WTC11 (cell line): ENCODE measurements around the gene ZBTB48. TPM values are rescaled to one million over a fixed set of nuclear protein-coding genes. Genes with fewer than 3 reads are reported as not detected.

Experiments
- ATAC-seq: fragments of 200-7000 bp; cut with Tn5 transposase; 2 replicates; pipeline ENCODE4 v1.10.0; 2021; ENCODE audit warnings: mild to moderate bottlenecking, moderate library complexity
- CTCF ChIA-PET: fragments of 300-600 bp; sonication (Branson Sonifier 250); formaldehyde crosslinking; loops from one replicate; lab custom pipeline; 2021; ENCODE audit warnings: antibody characterized with exemption; lab: Charles Lee
- POLR2A ChIA-PET: fragments of 350-600 bp; sonication (Branson Sonifier 250); formaldehyde crosslinking; loops from one replicate; lab custom pipeline; 2021; ENCODE audit warnings: antibody characterized with exemption; lab: Charles Lee
- DNase-seq: peaks from one replicate; pipeline ENCODE4 v3.0.0; 2021; ENCODE audit warnings: low spot score
- H3K27ac Mint-ChIP-seq: 2 replicates; pipeline ENCODE4 v1.8.0; 2021; ENCODE audit warnings: mixed read lengths
- H3K27me3 Mint-ChIP-seq: 2 replicates; pipeline ENCODE4 v1.8.0; 2021; ENCODE audit warnings: low read depth, mild to moderate bottlenecking, moderate library complexity, mixed read lengths
- H3K36me3 Mint-ChIP-seq: 2 replicates; pipeline ENCODE4 v1.8.0; 2021; ENCODE audit warnings: mixed read lengths
- H3K4me1 Mint-ChIP-seq: 2 replicates; pipeline ENCODE4 v1.8.0; 2022; ENCODE audit warnings: mixed read lengths
- H3K4me3 Mint-ChIP-seq: 2 replicates; pipeline ENCODE4 v1.8.0; 2021; ENCODE audit warnings: mild to moderate bottlenecking, moderate library complexity, mixed read lengths
- H3K9me3 Mint-ChIP-seq: 2 replicates; pipeline ENCODE4 v1.8.0; 2021; ENCODE audit warnings: mixed read lengths
- ATF1 ChIP-seq: sonication (generic); formaldehyde crosslinking; IDR thresholded peaks from 2 replicates; pipeline ENCODE4 v1.8.1; 2023; ENCODE audit warnings: mild to moderate bottlenecking, moderate library complexity, missing genetic modification reagents
- ELF4 ChIP-seq: sonication (generic); formaldehyde crosslinking; IDR thresholded peaks from 2 replicates; pipeline ENCODE4 v1.8.1; 2022; ENCODE audit warnings: low read depth, mild to moderate bottlenecking, moderate library complexity, missing genetic modification reagents
- EMX1 ChIP-seq: fragments of 250-450 bp; sonication (Bioruptor Pico); IDR thresholded peaks from 2 replicates; pipeline ENCODE4 v1.8.0; 2021; ENCODE audit warnings: mild to moderate bottlenecking
- ESRRA ChIP-seq: sonication (generic); formaldehyde crosslinking; IDR thresholded peaks from 2 replicates; pipeline ENCODE4 v1.8.1; 2022; ENCODE audit warnings: mild to moderate bottlenecking, missing genetic modification reagents, borderline replicate concordance
- FOXJ3 ChIP-seq: sonication (generic); formaldehyde crosslinking; IDR thresholded peaks from 2 replicates; pipeline ENCODE4 v1.9.0; 2021; ENCODE audit warnings: missing genetic modification reagents, mild to moderate bottlenecking, borderline replicate concordance
- FOXK1 ChIP-seq: sonication (generic); formaldehyde crosslinking; IDR thresholded peaks from 2 replicates; pipeline ENCODE4 v1.8.0; 2022; ENCODE audit warnings: mild to moderate bottlenecking, moderate library complexity, missing genetic modification reagents
- FOXP1 ChIP-seq: sonication (generic); formaldehyde crosslinking; IDR thresholded peaks from 2 replicates; pipeline ENCODE4 v1.8.0; 2022; ENCODE audit warnings: missing genetic modification reagents, mild to moderate bottlenecking, moderate library complexity, borderline replicate concordance
- HMGXB4 ChIP-seq: sonication (generic); formaldehyde crosslinking; IDR thresholded peaks from 2 replicates; pipeline ENCODE4 v1.8.1; 2023; ENCODE audit warnings: mild to moderate bottlenecking, moderate library complexity, missing genetic modification reagents
- JUN ChIP-seq: sonication (generic); formaldehyde crosslinking; IDR thresholded peaks from 2 replicates; pipeline ENCODE4 v1.8.0; 2023; ENCODE audit warnings: mild to moderate bottlenecking, missing genetic modification reagents
- KAT7 ChIP-seq: sonication (generic); formaldehyde crosslinking; IDR thresholded peaks from 2 replicates; pipeline ENCODE4 v1.8.1; 2023; ENCODE audit warnings: missing genetic modification reagents, mild to moderate bottlenecking, borderline replicate concordance
- NFE2L1 ChIP-seq: sonication (generic); formaldehyde crosslinking; IDR thresholded peaks from 2 replicates; pipeline ENCODE4 v1.8.1; 2023; ENCODE audit warnings: missing genetic modification reagents
- NR2C2 ChIP-seq: sonication (generic); formaldehyde crosslinking; IDR thresholded peaks from 2 replicates; pipeline ENCODE4 v1.8.0; 2022; ENCODE audit warnings: mild to moderate bottlenecking, missing genetic modification reagents
- RELA ChIP-seq: sonication (generic); formaldehyde crosslinking; IDR thresholded peaks from 2 replicates; pipeline ENCODE4 v1.8.1; 2022; ENCODE audit warnings: missing genetic modification reagents, mild to moderate bottlenecking, borderline replicate concordance
- SP1 ChIP-seq: sonication (generic); formaldehyde crosslinking; conservative IDR thresholded peaks from 2 replicates; pipeline ENCODE4 v1.8.1; 2022; ENCODE audit warnings: missing genetic modification reagents
- TCF7 ChIP-seq: sonication (generic); formaldehyde crosslinking; IDR thresholded peaks from 2 replicates; pipeline ENCODE4 v1.8.0; 2022; ENCODE audit warnings: mild to moderate bottlenecking, low read depth, missing genetic modification reagents, moderate library complexity
- TEAD1 ChIP-seq: sonication (generic); formaldehyde crosslinking; IDR thresholded peaks from 2 replicates; pipeline ENCODE4 v1.8.0; 2022; ENCODE audit warnings: mild to moderate bottlenecking, missing genetic modification reagents
- TEAD4 ChIP-seq: sonication (generic); formaldehyde crosslinking; IDR thresholded peaks from 2 replicates; pipeline ENCODE4 v1.8.0; 2022; ENCODE audit warnings: mild to moderate bottlenecking, missing genetic modification reagents
- TP53 ChIP-seq: sonication (generic); formaldehyde crosslinking; IDR thresholded peaks from 2 replicates; pipeline ENCODE4 v1.8.1; 2023; ENCODE audit warnings: mild to moderate bottlenecking, missing genetic modification reagents
- ZBTB43 ChIP-seq: sonication (generic); formaldehyde crosslinking; IDR thresholded peaks from 2 replicates; pipeline ENCODE4 v1.8.1; 2023; ENCODE audit warnings: mild to moderate bottlenecking, missing genetic modification reagents
- ZNF121 ChIP-seq: sonication (generic); formaldehyde crosslinking; IDR thresholded peaks from 2 replicates; pipeline ENCODE4 v1.8.0; 2023; ENCODE audit warnings: missing genetic modification reagents
- ZNF219 ChIP-seq: sonication (generic); formaldehyde crosslinking; IDR thresholded peaks from 2 replicates; pipeline ENCODE4 v1.8.0; 2023; ENCODE audit warnings: missing genetic modification reagents, mild to moderate bottlenecking, borderline replicate concordance
- ZNF281 ChIP-seq: sonication (generic); formaldehyde crosslinking; IDR thresholded peaks from 2 replicates; pipeline ENCODE4 v1.8.0; 2023; ENCODE audit warnings: mild to moderate bottlenecking, missing genetic modification reagents
- ZNF396 ChIP-seq: fragments of 250-450 bp; sonication (Bioruptor Pico); IDR thresholded peaks from 2 replicates; pipeline ENCODE4 v1.8.0; 2021; ENCODE audit warnings: mild to moderate bottlenecking, moderate library complexity, borderline replicate concordance
- ZNF416 ChIP-seq: fragments of 250-450 bp; sonication (Bioruptor Pico); IDR thresholded peaks from 2 replicates; pipeline ENCODE4 v1.9.0; 2021; ENCODE audit warnings: mild to moderate bottlenecking, inconsistent platforms
- ZNF423 ChIP-seq: fragments of 250-450 bp; sonication (Bioruptor Pico); IDR thresholded peaks from 2 replicates; pipeline ENCODE4 v2.1.2; 2022; ENCODE audit warnings: mild to moderate bottlenecking, moderate library complexity
- total RNA-seq: library from RNA; stranded (reverse); gene quantifications from 3 replicates; pipeline ENCODE4 v1.2.3, GENCODE V29; 2021
- TF ChIP-seq, protein P1 (sequence below): sonication (generic); formaldehyde crosslinking; IDR thresholded peaks from 2 replicates; pipeline ENCODE4 v1.8.1; 2022; ENCODE audit warnings: mild to moderate bottlenecking, moderate library complexity, missing genetic modification reagents
- TF ChIP-seq, protein P2 (sequence below): sonication (generic); formaldehyde crosslinking; IDR thresholded peaks from 2 replicates; pipeline ENCODE4 v1.8.0; 2022; ENCODE audit warnings: mild to moderate bottlenecking, missing genetic modification reagents
- TF ChIP-seq, protein P3 (sequence below): sonication (generic); formaldehyde crosslinking; IDR thresholded peaks from 2 replicates; pipeline ENCODE4 v1.8.0; 2022; ENCODE audit warnings: mild to moderate bottlenecking, missing genetic modification reagents

Gene ZBTB48
- total RNA-seq, 1 experiment from 2014 or later, result 29.1 TPM

DNA sequence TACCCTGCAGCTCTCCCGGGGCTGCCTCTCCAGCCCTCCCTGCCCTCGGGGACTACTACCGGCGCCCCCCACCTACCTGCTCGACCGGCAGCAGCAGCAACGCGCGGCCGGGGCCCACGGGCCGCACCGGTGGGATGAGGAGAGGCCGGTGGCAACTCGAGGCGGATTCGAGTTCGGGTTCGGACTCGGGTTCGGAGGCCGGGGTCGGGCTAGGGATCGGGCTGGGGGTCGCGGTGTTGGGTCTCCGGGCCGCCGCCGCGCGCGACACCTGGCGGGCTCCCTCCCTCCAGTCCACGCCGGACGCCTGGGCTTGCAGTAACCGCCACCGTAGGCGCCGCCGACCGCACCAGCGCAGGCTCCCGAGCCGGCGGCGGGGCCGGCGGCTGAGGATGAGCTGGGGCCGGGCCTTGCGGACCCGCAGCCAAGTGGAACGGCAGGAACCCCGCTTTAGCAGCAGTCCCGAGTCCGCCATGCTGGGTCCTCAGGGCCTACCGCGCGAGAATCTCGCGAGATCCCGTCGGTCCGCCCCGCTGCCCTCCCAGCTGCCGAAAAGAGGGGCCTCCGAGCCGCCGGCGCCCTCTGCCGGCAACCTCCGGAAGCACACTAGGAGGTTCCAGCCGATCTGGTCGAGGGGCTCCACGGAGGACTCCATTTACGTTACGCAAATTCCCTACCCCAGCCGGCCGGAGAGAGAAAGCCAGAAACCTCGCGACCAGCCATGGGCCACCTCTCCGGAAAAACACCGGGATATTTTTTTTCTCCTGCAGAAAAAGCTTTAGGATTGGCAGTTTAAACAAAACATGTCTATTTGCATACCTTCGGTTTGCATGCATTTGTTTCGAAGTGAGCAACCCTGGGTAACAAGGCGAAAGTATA is 25.5 kb upstream of the ZBTB48 start, which contains the start of gene NOL9:
NOL9 (minus strand) TSS at position 483 of the 876 bp plus-strand sequence; CDS start at position 472, 11 bp downstream.
- no peak within 1 kb of the TSS for H3K27ac Mint-ChIP-seq
- peaks cover 9% of the 10 kb centered on the region for H3K36me3 Mint-ChIP-seq
- ATAC-seq, result peak; percentile 93
- H3K4me1 Mint-ChIP-seq, result peaks cover 12% of the 10 kb centered on the region
- DNase-seq, result peak; percentile 97
- H3K4me3 Mint-ChIP-seq, result peak within 1 kb of the TSS; percentile 84
- no peaks in the 10 kb centered on the region for H3K9me3 Mint-ChIP-seq
- POLR2A ChIA-PET, result interaction anchor here (0.9 kb wide), 1 partner anchor 25 kb away, joined by 3 read pairs; the partner anchor contains the start of gene ZBTB48
- CTCF ChIA-PET, result interaction anchor here (0.8 to 3.8 kb wide), 27 partner anchors 12 to 516 kb away, joined by 3 to 21 read pairs (median 4); partner anchors contain the start of genes ACOT7, DNAJC11, KLHL21 and THAP3
- no peaks in the 10 kb centered on the region; the same call in 1 of the 2 replicates for H3K27me3 Mint-ChIP-seq
- TF ChIP-seq ATF1 (CRISPR knock-in tag) (0 out of 2 replicates have a peak, but pooled peaks have one; percentile 18), EMX1 (CRISPR knock-in tag) (no peak), SP1 (CRISPR knock-in tag) (peak; percentile 72; the same call in 1 of the 2 replicates), ESRRA (peak; percentile 83), TEAD1 (CRISPR knock-in tag) (peak; percentile 75; the same call in 1 of the 2 replicates), TEAD4 (CRISPR knock-in tag) (0 out of 2 replicates have a peak, but pooled peaks have one; percentile 18), ZNF281 (CRISPR knock-in tag) (0 out of 2 replicates have a peak, but pooled peaks have one; percentile 43), ZBTB43 (CRISPR knock-in tag) (no peak), NFE2L1 (no peak), TCF7 (CRISPR knock-in tag) (no peak), JUN (CRISPR knock-in tag) (0 out of 2 replicates have a peak, but pooled peaks have one; percentile 52), KAT7 (CRISPR knock-in tag) (peak; percentile 80; the same call in 1 of the 2 replicates), ZNF396 (no peak), TP53 (CRISPR knock-in tag) (no peak), FOXJ3 (CRISPR knock-in tag) (no peak), NR2C2 (CRISPR knock-in tag) (no peak), FOXK1 (CRISPR knock-in tag) (no peak), HMGXB4 (CRISPR knock-in tag) (peak; percentile 94), ZNF423 (no peak), ZNF121 (CRISPR knock-in tag) (no peak), RELA (CRISPR knock-in tag) (0 out of 2 replicates have a peak, but pooled peaks have one; percentile 42), FOXP1 (CRISPR knock-in tag) (peak; percentile 47; the same call in 1 of the 2 replicates), ZNF416 (no peak), ELF4 (0 out of 2 replicates have a peak, but pooled peaks have one; percentile 44), ZNF219 (CRISPR knock-in tag) (peak; percentile 8; the same call in 1 of the 2 replicates)
- TF ChIP-seq, protein P1, sequence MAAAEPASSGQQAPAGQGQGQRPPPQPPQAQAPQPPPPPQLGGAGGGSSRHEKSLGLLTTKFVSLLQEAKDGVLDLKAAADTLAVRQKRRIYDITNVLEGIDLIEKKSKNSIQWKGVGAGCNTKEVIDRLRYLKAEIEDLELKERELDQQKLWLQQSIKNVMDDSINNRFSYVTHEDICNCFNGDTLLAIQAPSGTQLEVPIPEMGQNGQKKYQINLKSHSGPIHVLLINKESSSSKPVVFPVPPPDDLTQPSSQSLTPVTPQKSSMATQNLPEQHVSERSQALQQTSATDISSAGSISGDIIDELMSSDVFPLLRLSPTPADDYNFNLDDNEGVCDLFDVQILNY (CRISPR knock-in tag), result peak; percentile 59; the same call in 1 of the 2 replicates
- TF ChIP-seq, protein P2, sequence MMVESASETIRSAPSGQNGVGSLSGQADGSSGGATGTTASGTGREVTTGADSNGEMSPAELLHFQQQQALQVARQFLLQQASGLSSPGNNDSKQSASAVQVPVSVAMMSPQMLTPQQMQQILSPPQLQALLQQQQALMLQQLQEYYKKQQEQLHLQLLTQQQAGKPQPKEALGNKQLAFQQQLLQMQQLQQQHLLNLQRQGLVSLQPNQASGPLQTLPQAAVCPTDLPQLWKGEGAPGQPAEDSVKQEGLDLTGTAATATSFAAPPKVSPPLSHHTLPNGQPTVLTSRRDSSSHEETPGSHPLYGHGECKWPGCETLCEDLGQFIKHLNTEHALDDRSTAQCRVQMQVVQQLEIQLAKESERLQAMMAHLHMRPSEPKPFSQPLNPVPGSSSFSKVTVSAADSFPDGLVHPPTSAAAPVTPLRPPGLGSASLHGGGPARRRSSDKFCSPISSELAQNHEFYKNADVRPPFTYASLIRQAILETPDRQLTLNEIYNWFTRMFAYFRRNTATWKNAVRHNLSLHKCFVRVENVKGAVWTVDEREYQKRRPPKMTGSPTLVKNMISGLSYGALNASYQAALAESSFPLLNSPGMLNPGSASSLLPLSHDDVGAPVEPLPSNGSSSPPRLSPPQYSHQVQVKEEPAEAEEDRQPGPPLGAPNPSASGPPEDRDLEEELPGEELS (CRISPR knock-in tag), result no peak
- TF ChIP-seq, protein P3, sequence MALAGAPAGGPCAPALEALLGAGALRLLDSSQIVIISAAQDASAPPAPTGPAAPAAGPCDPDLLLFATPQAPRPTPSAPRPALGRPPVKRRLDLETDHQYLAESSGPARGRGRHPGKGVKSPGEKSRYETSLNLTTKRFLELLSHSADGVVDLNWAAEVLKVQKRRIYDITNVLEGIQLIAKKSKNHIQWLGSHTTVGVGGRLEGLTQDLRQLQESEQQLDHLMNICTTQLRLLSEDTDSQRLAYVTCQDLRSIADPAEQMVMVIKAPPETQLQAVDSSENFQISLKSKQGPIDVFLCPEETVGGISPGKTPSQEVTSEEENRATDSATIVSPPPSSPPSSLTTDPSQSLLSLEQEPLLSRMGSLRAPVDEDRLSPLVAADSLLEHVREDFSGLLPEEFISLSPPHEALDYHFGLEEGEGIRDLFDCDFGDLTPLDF, result no peak
